Activated CD8-positive, alpha-beta memory T cell treated with anti-CD3 and anti-CD28 coated beads, Interleukin-2, amount 10 ng/mL, durations not matched to agents 7 days and 5 days (primary cell): Measurements from ENCODE around the gene ALOX15B. TPM values are rescaled to one million over a fixed set of nuclear protein-coding genes. Genes with fewer than 3 reads are reported as not detected.
"Not testable (repeated sequence)": the region's sequence is repeated elsewhere in the genome, so short reads cannot be mapped to it uniquely, and the experiment has no call there.

Experiments
- ATAC-seq: fragments of 150-1000 bp; cut with Tn5 transposase; one replicate; pipeline ENCODE4 v1.10.0; 2021; ENCODE audit warnings: moderate library complexity
- CTCF ChIA-PET: fragments of 350-600 bp; sonication (Branson Sonifier 250); formaldehyde crosslinking; loops from one replicate; lab custom pipeline; 2021; ENCODE audit warnings: antibody characterized with exemption; lab: Charles Lee
- DNase-seq: peaks from one replicate; pipeline ENCODE4 v3.0.0-alpha.2; 2020
- H3K27ac Mint-ChIP-seq: one replicate; pipeline ENCODE4 v1.8.0; 2021; ENCODE audit warnings: mild to moderate bottlenecking, mixed read lengths
- H3K27me3 Mint-ChIP-seq: one replicate; pipeline ENCODE4 v1.8.0; 2021; ENCODE audit warnings: mixed read lengths
- H3K36me3 Mint-ChIP-seq: one replicate; pipeline ENCODE4 v1.8.0; 2021; ENCODE audit warnings: mild to moderate bottlenecking, mixed read lengths
- H3K4me1 Mint-ChIP-seq: one replicate; pipeline ENCODE4 v1.8.0; 2021; ENCODE audit warnings: mixed read lengths
- H3K4me3 Mint-ChIP-seq: one replicate; pipeline ENCODE4 v1.8.0; 2021; ENCODE audit warnings: mild to moderate bottlenecking, moderate library complexity, mixed read lengths
- H3K9me3 Mint-ChIP-seq: one replicate; pipeline ENCODE4 v1.8.0; 2022; ENCODE audit warnings: low read depth, mixed read lengths
- total RNA-seq, 2 experiments: library from RNA; stranded (reverse); gene quantifications; one replicate each; pipeline ENCODE4 v1.2.3, GENCODE V29; 2021

The ALOX15B gene
- total RNA-seq, 2 experiments from 2014 or later: not detected

DNA sequence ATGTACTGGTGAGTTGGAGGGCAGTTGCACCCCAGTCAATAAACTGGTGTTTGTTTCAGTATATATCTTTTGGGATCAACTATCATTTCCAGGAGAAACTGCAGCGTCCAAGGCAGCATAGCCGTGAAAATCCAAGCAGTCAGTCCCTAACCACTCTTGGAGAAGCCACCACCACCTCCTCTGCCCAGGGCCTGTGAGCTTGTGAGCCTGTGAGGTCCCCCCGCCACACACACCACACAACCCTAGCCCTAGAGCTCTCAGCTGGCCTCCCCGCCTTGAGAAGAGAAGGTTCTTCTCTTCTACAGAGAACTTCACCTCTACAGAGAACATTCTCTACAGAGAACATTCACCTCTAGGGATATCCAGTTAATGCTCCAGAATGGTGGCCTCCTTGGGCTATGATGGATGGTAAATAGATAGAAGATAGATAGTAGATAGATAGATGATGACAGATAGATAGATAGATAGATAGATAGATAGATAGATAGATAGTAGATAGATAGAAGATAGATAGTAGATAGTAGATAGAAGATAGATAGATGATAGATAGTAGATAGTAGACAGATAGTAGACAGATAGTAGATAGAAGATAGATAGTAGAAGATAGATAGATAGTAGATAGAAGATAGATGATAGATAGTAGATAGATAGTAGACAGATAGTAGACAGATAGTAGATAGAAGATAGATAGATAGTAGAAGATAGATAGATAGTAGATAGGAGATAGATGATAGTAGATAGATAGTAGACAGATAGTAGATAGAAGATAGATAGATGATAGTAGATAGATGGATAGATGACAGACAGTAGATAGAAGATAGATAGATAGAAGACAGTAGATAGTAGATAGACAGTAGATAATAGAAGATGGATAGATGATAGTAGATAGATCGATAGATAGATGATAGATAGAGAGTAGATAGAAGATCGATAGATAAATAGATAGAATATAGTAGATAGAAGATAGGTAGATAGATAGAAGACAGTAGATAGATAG, 13.7 kb downstream of the ALOX15B start:
- CTCF ChIA-PET: interaction anchor here (0.8 to 2.3 kb wide), 4 partner anchors 8 to 21 kb away, joined by 3 to 9 read pairs (median 5); no protein-coding TSS in a partner anchor

DNA sequence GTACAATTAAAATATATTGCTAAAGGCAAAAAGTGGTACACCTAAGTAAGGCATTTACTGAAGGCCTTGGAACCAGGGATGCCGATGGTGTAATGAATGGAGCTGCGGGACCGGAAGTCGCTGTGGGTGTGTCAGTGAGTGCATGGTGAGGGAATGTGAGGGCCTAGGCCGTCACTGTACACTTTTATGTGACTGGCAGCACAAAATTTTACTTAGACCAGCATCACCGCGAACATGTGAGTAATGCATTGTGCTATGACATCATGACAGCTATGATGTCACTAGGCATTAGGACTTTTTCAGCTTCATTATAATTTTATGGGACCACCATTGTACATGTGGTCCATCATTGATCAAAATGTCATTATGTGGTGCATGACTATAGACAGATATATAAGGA, 14.7 kb downstream of the ALOX15B start:
- H3K36me3 Mint-ChIP-seq: no peaks in the 10 kb centered on the region
- H3K27ac Mint-ChIP-seq: no peak overlapping the region
- ATAC-seq (no peak), DNase-seq (no peak)
- peaks cover 14% of the 10 kb centered on the region for H3K27me3 Mint-ChIP-seq
- H3K4me3 Mint-ChIP-seq: no peak overlapping the region
- H3K4me1 Mint-ChIP-seq: peaks cover 25% of the 10 kb centered on the region
- no peaks in the 10 kb centered on the region for H3K9me3 Mint-ChIP-seq
- CTCF ChIA-PET: interaction anchor here (0.7 to 1.8 kb wide), 3 partner anchors 37 to 65 kb away, joined by 3 to 6 read pairs (median 3); no protein-coding TSS in a partner anchor

More for the DNA sequence above, 13.7 kb downstream of the ALOX15B start:
- Mint-ChIP-seq H3K9me3 (no peaks in the 10 kb centered on the region), H3K27me3 (peaks cover 10% of the 10 kb centered on the region), H3K27ac (no peak overlapping the region), H3K4me3 (no peak overlapping the region), H3K4me1 (peaks cover 22% of the 10 kb centered on the region), H3K36me3 (no peaks in the 10 kb centered on the region)
- no peak for DNase-seq
- no peak for ATAC-seq

DNA sequence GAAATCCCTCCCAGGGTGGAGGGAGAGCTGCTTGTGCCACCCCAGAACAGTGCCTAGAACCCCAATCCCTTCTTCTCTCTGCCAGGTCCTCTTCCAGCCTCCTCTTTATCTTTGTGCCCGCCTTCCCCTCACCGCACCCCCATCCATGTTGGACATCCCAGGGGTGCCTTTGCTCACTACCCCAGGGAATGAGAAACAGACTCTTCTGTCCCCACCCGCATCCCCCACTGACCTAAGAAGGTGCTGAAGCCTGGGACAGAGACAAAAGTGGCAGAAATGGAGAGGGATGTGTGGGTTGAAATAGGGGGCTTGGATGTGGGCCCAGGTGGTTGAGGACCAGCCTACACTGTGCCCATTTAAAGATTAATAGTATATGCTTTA, 17.0 kb downstream of the ALOX15B start:
- ATAC-seq (no peak), DNase-seq (no peak)
- Mint-ChIP-seq H3K27ac (no peak overlapping the region), H3K4me3 (no peak overlapping the region), H3K4me1 (peaks cover 28% of the 10 kb centered on the region), H3K36me3 (no peaks in the 10 kb centered on the region), H3K9me3 (no peaks in the 10 kb centered on the region), H3K27me3 (peaks cover 37% of the 10 kb centered on the region)
- CTCF ChIA-PET: interaction anchor here (0.9 to 9.7 kb wide), 20 partner anchors 14 to 328 kb away, joined by 3 to 256 read pairs (median 6); partner anchors contain the start of genes ALOX12B, CNTROB, GUCY2D and RNF227

DNA sequence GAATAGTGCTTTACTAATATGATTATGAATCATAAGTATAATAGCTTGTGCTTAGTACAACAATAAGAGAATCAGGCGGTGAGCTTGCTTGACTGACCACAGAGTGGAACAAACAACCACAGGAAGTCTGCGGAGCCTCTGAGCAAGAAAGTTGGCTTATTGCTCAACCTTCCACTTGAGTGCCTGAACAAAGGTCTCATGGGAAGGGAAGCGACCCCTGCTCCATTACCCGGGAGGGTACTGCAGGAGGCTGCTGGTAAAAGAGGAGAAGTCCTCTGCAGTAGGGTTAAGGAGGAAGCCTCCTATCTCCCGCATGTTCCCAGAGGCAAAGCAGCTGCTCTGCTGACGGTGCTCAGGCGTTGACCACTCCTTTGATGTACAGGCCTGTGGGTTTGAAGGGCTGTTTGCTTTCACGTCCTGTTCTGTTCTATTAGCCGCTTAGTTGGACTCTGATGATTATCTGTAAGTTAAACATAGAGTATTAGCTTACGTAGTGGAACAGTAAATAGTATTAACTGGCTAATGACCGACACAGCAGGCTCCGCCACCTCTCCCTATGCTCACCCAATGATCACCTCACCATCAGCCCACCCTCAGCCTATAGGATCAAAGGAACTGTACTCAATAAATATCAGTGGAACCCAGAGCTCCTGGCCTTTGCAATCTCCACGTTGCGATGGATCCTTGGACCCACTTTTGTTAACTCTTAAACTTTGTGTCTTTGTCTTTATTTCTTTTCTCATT, 17.5 kb downstream of the ALOX15B start:
- CTCF ChIA-PET: interaction anchor here (0.6 to 9.7 kb wide), 31 partner anchors 10 to 328 kb away, joined by 3 to 256 read pairs (median 5); partner anchors contain the start of genes ALOX12B, ALOXE3, CNTROB and GUCY2D
- Mint-ChIP-seq H3K4me3 (no peak overlapping the region), H3K4me1 (peaks cover 28% of the 10 kb centered on the region), H3K27me3 (peaks cover 42% of the 10 kb centered on the region), H3K9me3 (no peaks in the 10 kb centered on the region), H3K27ac (peak overlapping the region; percentile 16), H3K36me3 (no peaks in the 10 kb centered on the region)
- peak; percentile 91 for DNase-seq
- ATAC-seq: peak; percentile 77

DNA sequence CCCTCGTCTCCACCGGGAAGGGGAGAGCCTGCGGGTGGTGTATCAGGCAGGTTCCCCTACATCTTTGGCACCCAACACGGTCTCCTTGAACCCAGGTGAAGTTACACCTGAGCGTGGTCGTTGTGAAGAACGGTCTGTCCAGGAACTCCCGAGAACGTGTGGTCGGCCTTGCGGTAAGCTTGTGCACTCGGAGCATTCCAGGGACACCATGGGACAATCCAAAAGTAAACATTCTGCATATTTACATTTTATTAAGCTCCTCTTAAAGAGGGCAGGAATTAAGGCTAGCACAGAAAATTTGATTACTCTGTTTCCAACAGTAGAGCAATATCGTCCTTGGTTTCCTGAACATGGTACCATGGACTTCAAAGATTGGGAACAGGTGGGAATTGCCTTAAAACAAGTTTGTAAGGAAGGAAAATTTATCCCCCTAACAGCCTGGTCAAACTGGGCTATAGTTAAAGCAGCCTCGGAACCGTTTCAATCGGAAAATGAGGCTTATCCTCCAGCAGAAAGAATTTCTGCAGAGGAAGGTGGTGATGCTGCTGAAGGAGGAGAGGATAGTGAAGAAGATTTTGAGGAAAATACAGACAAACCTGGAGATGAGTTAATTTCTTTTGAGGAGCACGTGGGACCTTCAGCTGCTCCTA, 18.2 kb downstream of the ALOX15B start:
- Mint-ChIP-seq H3K27me3 (peaks cover 49% of the 10 kb centered on the region), H3K4me3 (no peak overlapping the region), H3K36me3 (no peaks in the 10 kb centered on the region), H3K4me1 (peaks cover 28% of the 10 kb centered on the region), H3K27ac (peak overlapping the region; percentile 16), H3K9me3 (no peaks in the 10 kb centered on the region)
- CTCF ChIA-PET: interaction anchor here (0.6 to 9.7 kb wide), 40 partner anchors 9 to 314 kb away, joined by 3 to 256 read pairs (median 5); partner anchors contain the start of genes ALOX12B, ALOXE3, CNTROB and GUCY2D
- no peak for DNase-seq
- no peak for ATAC-seq

DNA sequence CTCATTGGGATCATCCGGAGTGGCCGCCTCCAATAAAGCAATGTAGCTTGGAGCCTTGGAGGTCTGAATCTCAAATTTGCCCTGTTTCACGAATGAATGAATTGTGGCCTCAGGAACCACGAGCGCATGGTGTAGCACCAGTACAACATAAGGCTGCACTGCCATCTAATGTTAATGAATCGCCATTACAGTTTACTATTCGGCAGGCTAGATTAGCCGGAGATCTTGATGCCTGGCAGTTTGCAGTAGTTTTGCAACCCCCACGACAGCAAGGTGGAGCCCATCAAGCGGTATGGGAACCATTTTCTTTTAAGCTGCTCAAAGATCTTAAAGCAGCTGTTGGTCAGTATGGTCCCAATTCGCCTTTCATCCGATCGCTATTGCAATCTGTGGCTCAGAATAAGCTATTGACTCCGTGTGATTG, 18.8 kb downstream of the ALOX15B start:
- no peaks in the 10 kb centered on the region for H3K9me3 Mint-ChIP-seq
- no peaks in the 10 kb centered on the region for H3K36me3 Mint-ChIP-seq
- peaks cover 28% of the 10 kb centered on the region for H3K4me1 Mint-ChIP-seq
- H3K27me3 Mint-ChIP-seq: peaks cover 55% of the 10 kb centered on the region
- peak; percentile 71 for DNase-seq
- no peak overlapping the region for H3K27ac Mint-ChIP-seq
- peak; percentile 79 for ATAC-seq
- no peak overlapping the region for H3K4me3 Mint-ChIP-seq
- CTCF ChIA-PET: interaction anchor here (0.7 to 9.7 kb wide), 38 partner anchors 8 to 314 kb away, joined by 3 to 256 read pairs (median 5); partner anchors contain the start of genes ALOX12B, ALOXE3, CNTROB and GUCY2D

DNA sequence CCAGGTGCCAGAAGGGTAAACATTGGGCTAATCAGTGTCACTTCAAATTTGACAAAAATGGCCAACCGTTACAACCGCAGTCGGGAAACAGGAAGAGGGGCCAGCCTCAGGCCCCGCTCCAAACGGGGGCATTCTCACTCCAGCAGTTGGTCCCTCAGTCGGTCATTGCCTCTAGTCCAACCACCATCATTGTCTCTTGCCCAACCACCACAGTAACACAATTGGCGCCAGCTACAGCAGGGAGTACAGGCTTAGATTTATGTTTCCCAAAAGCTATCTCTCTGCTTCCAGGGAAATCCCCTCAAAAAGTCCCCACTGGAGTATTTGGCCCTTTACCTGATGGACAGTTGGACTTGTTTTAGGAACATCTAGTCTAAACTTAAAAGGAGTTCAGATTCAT, 20.3 kb downstream of the ALOX15B start:
- H3K9me3 Mint-ChIP-seq: no peaks in the 10 kb centered on the region
- H3K27me3 Mint-ChIP-seq: peaks cover 66% of the 10 kb centered on the region
- CTCF ChIA-PET: interaction anchor here (0.7 to 9.7 kb wide), 19 partner anchors 16 to 316 kb away, joined by 3 to 256 read pairs (median 13); partner anchors contain the start of genes ALOXE3 and RNF227
- no peak for DNase-seq
- H3K4me3 Mint-ChIP-seq: no peak overlapping the region
- H3K27ac Mint-ChIP-seq: no peak overlapping the region
- H3K36me3 Mint-ChIP-seq: no peaks in the 10 kb centered on the region
- ATAC-seq: no peak
- H3K4me1 Mint-ChIP-seq: peaks cover 30% of the 10 kb centered on the region

DNA sequence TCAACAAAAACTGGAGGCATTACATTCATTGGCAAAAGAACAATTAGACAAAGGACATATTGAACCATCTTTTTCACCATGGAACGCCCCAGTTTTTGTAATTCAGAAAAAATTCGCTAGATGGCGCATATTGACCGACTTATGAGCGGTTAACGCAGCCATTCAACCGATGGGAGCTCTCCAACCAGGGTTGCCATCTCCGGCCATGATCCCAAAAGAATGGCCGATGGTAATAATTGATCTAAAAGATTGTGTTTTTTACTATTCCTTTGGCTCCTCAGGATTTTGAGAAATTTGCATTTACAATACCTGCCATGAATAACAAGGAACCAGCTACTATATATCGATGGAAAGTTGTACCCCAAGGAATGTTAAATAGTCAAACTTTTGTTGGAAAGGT, 21.4 kb downstream of the ALOX15B start:
- Mint-ChIP-seq H3K27ac (no peak overlapping the region), H3K36me3 (no peaks in the 10 kb centered on the region), H3K27me3 (peaks cover 77% of the 10 kb centered on the region), H3K4me1 (peaks cover 30% of the 10 kb centered on the region), H3K9me3 (no peaks in the 10 kb centered on the region), H3K4me3 (no peak overlapping the region)
- peak; percentile 70 for DNase-seq
- CTCF ChIA-PET: interaction anchor here (0.6 to 9.7 kb wide), 47 partner anchors 8 to 316 kb away, joined by 3 to 256 read pairs (median 4); partner anchors contain the start of genes ALOXE3, BORCS6, NAA38 and RNF227
- no peak for ATAC-seq

DNA sequence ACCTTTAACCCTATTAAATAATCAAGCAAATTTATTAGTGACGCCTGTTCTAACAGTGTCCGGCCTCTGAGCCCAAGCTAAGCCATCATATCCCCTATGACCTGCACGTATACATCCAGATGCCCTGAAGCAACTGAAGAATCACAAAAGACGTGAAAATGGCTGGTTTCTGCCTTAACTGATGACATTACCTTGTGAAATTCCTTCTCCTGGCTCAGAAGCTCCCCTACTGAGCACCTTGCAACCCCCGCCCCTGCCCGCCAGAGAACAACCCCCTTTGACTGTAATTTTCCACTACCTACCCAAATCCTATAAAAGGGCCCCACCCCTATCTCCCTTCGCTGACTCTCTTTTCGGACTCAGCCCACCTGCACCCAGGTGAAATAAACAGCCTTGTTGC, 23.0 kb downstream of the ALOX15B start:
- peaks cover 15% of the 10 kb centered on the region for H3K4me1 Mint-ChIP-seq
- ATAC-seq, DNase-seq, H3K36me3 Mint-ChIP-seq, H3K9me3 Mint-ChIP-seq, H3K4me3 Mint-ChIP-seq, H3K27ac Mint-ChIP-seq: not testable (repeated sequence)
- CTCF ChIA-PET: interaction anchor here (0.9 to 9.7 kb wide), 13 partner anchors 10 to 239 kb away, joined by 3 to 256 read pairs (median 46); partner anchors contain the start of gene ALOXE3
- H3K27me3 Mint-ChIP-seq: peaks cover 82% of the 10 kb centered on the region

DNA sequence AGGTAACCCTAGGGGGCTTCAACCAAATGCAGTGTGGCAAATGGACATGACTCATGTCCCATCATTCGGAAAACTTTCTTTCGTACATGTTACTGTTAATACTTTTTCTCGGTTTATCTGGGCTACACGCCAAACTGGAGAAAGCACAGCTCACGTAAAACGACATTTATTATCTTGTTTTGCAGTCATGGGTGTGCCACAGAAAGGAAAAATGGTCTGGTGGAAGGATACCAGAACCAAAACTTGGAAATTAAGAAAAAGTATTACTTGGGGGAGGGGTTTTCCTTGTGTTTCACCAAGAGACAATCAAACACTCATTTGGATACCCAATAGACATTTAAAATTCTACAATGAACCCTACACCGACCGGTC, 23.6 kb downstream of the ALOX15B start:
- ATAC-seq (no peak), DNase-seq (no peak)
- Mint-ChIP-seq H3K4me3 (no peak overlapping the region), H3K9me3 (no peaks in the 10 kb centered on the region), H3K4me1 (peaks cover 9% of the 10 kb centered on the region), H3K36me3 (no peaks in the 10 kb centered on the region), H3K27me3 (peaks cover 77% of the 10 kb centered on the region), H3K27ac (no peak overlapping the region)
- CTCF ChIA-PET: interaction anchor here (0.8 to 9.7 kb wide), 10 partner anchors 12 to 76 kb away, joined by 3 to 256 read pairs (median 55); partner anchors contain the start of gene ALOXE3

DNA sequence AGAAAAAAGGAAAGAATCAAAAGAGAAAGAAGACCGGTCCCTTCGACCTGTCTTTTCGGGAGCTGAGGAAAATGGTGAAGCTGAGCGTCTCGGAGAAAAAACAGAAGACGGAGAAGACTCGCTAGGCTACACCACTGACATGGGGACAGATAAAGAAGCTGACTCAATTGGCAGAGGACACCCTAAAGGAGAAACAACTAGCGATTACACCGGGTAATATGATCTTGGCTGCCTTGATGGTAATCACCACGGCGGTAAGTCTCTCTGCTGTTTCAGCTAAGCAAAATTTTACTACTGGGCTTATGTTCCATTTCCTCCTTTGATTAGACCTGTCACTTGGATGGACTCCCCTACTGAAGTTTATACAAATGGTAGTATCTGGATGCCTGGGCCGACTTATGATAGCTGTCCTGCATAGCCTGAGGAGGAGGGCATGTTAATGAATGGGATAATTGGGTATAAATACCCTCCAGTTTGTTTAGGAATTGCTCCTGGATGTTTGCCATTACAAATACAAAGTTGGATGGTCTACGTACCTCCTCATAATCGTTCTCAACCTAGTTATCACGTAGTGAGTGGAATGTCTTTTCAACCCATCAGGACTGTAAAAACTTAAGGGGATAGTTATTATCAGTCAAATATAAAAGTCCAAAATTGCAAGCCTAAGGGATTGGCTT, 24.1 kb downstream of the ALOX15B start:
- ATAC-seq (no peak), DNase-seq (no peak)
- H3K27ac Mint-ChIP-seq: no peak overlapping the region
- no peaks in the 10 kb centered on the region for H3K36me3 Mint-ChIP-seq
- no peak overlapping the region for H3K4me3 Mint-ChIP-seq
- H3K27me3 Mint-ChIP-seq: peaks cover 72% of the 10 kb centered on the region
- H3K9me3 Mint-ChIP-seq: no peaks in the 10 kb centered on the region
- CTCF ChIA-PET: interaction anchor here (0.8 to 9.7 kb wide), 7 partner anchors 12 to 59 kb away, joined by 3 to 256 read pairs (median 69); partner anchors contain the start of gene ALOXE3
- peaks cover 5% of the 10 kb centered on the region for H3K4me1 Mint-ChIP-seq
